ENCODE data around the gene GDPD3. TPM values are rescaled to one million over a fixed set of nuclear protein-coding genes. Genes with fewer than 3 reads are reported as not detected.
"Not testable (repeated sequence)": the region's sequence is repeated elsewhere in the genome, so short reads cannot be mapped to it uniquely, and the experiment has no call there.

Gene GDPD3
- total and polyA plus RNA-seq, 4 donors: 0.42 to 0.71 (median 0.55) TPM

DNA sequence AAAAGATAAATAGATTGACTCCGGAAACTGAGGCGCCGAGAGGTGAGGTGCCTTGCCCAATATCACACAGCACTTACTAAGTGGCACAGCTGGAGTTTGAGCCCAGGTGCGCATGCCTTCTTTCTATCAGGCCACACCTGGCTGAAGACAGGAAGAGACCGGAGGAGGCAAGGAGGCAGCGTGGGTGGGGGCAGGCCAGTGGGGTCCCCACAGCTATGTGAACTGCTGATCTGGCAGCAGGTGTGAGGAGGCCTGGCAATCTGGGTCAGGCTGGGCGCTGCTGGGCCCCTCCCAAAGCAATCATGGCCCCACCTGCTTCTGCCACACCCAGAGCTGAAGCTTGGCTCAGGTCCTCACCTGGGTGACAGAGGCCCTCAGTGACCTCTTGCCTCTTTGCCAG is 1.9 kb upstream of the GDPD3 start:
- Histone ChIP-seq H3K9me3 (ENCODE audit: control insufficient read depth in 4 of 4, low read length in 3 of 4) (no peaks in the 10 kb centered on the region), H3K4me1 (ENCODE audit: control insufficient read depth in 4 of 4, insufficient read depth in 4 of 4, low read length in 3 of 4) (no peaks in the 10 kb centered on the region), H3K27me3 (ENCODE audit: control insufficient read depth in 4 of 4, insufficient read depth in 4 of 4, low read length in 3 of 4) (no peaks in the 10 kb centered on the region), H3K36me3 (ENCODE audit: control insufficient read depth in 4 of 4, insufficient read depth in 3 of 4, low read depth in 1 of 4, low read length in 3 of 4) (peaks cover 4 to 21% (median 6%) of the 10 kb centered on the region in 4 donors), H3K27ac (ENCODE audit: low read depth in 1 of 2, low read length in 2 of 2) (no peak overlapping the region), H3K9ac (ENCODE audit: low read depth in 1 of 2, low read length in 2 of 2) (no peak overlapping the region), H3K4me3 (ENCODE audit: low read depth in 1 of 3, low read length in 3 of 3) (no peak overlapping the region)
- WGBS: 83% methylated on average over 7 of the region's 7 CpGs
- no peak for DNase-seq (ENCODE audit: low spot score)
- TF ChIP-seq JUND (IDR thresholded peaks at IDR 0.05): no peak
- TF ChIP-seq RXRA (IDR thresholded peaks at IDR 0.05): no peak
- TF ChIP-seq NR2F2 (IDR thresholded peaks at IDR 0.05): no peak
- no peak for TF ChIP-seq FOXA1 (IDR thresholded peaks at IDR 0.05)
- no peak for TF ChIP-seq HNF4G (IDR thresholded peaks at IDR 0.05)
- TF ChIP-seq FOXA2 (IDR thresholded peaks at IDR 0.05): no peak
- no peak for TF ChIP-seq EGR1 (IDR thresholded peaks at IDR 0.05; ENCODE audit: low read depth in 2 of 2)
- TF ChIP-seq RAD21 (IDR thresholded peaks at IDR 0.05): no peak
- no peak for TF ChIP-seq REST (IDR thresholded peaks at IDR 0.05)
- TF ChIP-seq, protein P1, sequence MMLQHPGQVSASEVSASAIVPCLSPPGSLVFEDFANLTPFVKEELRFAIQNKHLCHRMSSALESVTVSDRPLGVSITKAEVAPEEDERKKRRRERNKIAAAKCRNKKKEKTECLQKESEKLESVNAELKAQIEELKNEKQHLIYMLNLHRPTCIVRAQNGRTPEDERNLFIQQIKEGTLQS (IDR thresholded peaks at IDR 0.05): no peak
- no peak for TF ChIP-seq MAX (IDR thresholded peaks at IDR 0.05)
- TF ChIP-seq, protein P2, sequence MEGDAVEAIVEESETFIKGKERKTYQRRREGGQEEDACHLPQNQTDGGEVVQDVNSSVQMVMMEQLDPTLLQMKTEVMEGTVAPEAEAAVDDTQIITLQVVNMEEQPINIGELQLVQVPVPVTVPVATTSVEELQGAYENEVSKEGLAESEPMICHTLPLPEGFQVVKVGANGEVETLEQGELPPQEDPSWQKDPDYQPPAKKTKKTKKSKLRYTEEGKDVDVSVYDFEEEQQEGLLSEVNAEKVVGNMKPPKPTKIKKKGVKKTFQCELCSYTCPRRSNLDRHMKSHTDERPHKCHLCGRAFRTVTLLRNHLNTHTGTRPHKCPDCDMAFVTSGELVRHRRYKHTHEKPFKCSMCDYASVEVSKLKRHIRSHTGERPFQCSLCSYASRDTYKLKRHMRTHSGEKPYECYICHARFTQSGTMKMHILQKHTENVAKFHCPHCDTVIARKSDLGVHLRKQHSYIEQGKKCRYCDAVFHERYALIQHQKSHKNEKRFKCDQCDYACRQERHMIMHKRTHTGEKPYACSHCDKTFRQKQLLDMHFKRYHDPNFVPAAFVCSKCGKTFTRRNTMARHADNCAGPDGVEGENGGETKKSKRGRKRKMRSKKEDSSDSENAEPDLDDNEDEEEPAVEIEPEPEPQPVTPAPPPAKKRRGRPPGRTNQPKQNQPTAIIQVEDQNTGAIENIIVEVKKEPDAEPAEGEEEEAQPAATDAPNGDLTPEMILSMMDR (IDR thresholded peaks at IDR 0.05; ENCODE audit: low read depth, low read length, missing input control): no peak
- no peak for TF ChIP-seq ZBTB33 (IDR thresholded peaks at IDR 0.05)
- no peak for TF ChIP-seq YY1 (IDR thresholded peaks at IDR 0.05)

- peaks cover 5 to 21% (median 6%) of the 10 kb centered on the region in 4 donors for H3K36me3 ChIP-seq (ENCODE audit: control insufficient read depth in 4 of 4, insufficient read depth in 3 of 4, low read depth in 1 of 4, low read length in 3 of 4)
- WGBS: 91% methylated on average over 7 of the region's 7 CpGs
Observed at GRCh38 chr16:30114833-30115232, 1.5 kb upstream of the GDPD3 start.

More at GRCh38 chr16:30114833-30115232, 1.5 kb upstream of the GDPD3 start:
- not testable (repeated sequence) for DNase-seq (ENCODE audit: low spot score); H3K9me3 ChIP-seq (ENCODE audit: control insufficient read depth in 4 of 4, low read length in 3 of 4); H3K27ac ChIP-seq (ENCODE audit: low read depth in 1 of 2, low read length in 2 of 2); H3K27me3 ChIP-seq (ENCODE audit: control insufficient read depth in 4 of 4, insufficient read depth in 4 of 4, low read length in 3 of 4); H3K9ac ChIP-seq (ENCODE audit: low read depth in 1 of 2, low read length in 2 of 2); H3K4me3 ChIP-seq (ENCODE audit: low read depth in 1 of 3, low read length in 3 of 3); H3K4me1 ChIP-seq (ENCODE audit: control insufficient read depth in 4 of 4, insufficient read depth in 4 of 4, low read length in 3 of 4)
